IgD-negative memory B cell (primary cell): ENCODE data around the gene ORM1. TPM values are rescaled to one million over a fixed set of nuclear protein-coding genes. Genes with fewer than 3 reads are reported as not detected.
A peak's percentile ranks its signal among the peaks of the same experiment; 100 is the strongest.

Experiments
- H3K27ac Mint-ChIP-seq, 3 donors: one replicate each; pipeline ENCODE4 v1.8.0; 2020 to 2022; ENCODE audit warnings: mild to moderate bottlenecking in 3 of 3, mixed read lengths in 3 of 3, moderate library complexity in 1 of 3
- H3K27me3 Mint-ChIP-seq: one replicate; pipeline ENCODE4 v1.8.0; 2021; ENCODE audit warnings: mixed read lengths
- H3K36me3 Mint-ChIP-seq: one replicate; pipeline ENCODE4 v1.8.0; 2020; ENCODE audit warnings: mild to moderate bottlenecking, mixed read lengths
- H3K4me1 Mint-ChIP-seq, 3 donors: one replicate each; pipeline ENCODE4 v1.8.0; 2020 to 2022; ENCODE audit warnings: mixed read lengths in 3 of 3, mild to moderate bottlenecking in 1 of 3
- H3K4me3 Mint-ChIP-seq, 4 donors: one replicate each; pipeline ENCODE4 v1.8.0; 2020 to 2022; ENCODE audit warnings: mild to moderate bottlenecking in 4 of 4, mixed read lengths in 4 of 4, moderate library complexity in 3 of 4
- H3K9me3 Mint-ChIP-seq, 3 donors: one replicate each; pipeline ENCODE4 v1.8.0; 2020 to 2021; ENCODE audit warnings: mixed read lengths in 3 of 3, mild to moderate bottlenecking in 1 of 3
- polyA plus RNA-seq: library from polyadenylated mRNA; unstranded; fragments of 300-500 nt; fragmentation: Illumina TruSeq; gene quantifications from one replicate; pipeline ENCODE4 v1.2.3, GENCODE V29; 2021

ORM1 gene
- polyA plus RNA-seq, 1 donor from 2014 or later: not detected

- peaks cover 0 to 4% (median 0%) of the 10 kb centered on the region in 3 donors for H3K9me3 Mint-ChIP-seq
- peak overlapping the region; percentile 31 to 91 (median 60) for H3K4me3 Mint-ChIP-seq
- H3K36me3 Mint-ChIP-seq: peaks cover 15% of the 10 kb centered on the region
- no peaks in the 10 kb centered on the region for H3K27me3 Mint-ChIP-seq
- H3K27ac Mint-ChIP-seq: peak overlapping the region; percentile 76 to 97 (median 89)
- peaks cover 36 to 64% (median 53%) of the 10 kb centered on the region in 3 donors for H3K4me1 Mint-ChIP-seq
Measured at GRCh38 chr9:114364134-114365041, 41.5 kb downstream of the ORM1 start.

DNA sequence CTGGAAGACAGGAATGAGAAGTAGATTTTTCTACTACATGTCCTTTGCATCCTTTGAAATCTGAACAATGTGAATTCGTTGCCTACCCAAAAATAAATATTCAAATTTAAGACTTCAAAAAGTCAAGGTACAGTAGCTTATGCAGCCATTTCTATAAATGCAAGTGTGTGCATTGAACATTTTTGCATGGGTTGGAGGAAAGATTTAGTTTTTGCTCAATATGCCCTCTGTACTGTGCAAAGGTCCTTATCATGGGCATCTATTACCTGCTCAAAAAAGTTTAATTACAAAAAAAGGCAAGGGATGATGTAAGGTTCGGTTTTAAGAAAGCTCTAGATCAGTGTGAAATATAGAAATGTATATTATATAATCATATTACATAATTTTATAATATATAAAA lies 42.3 kb downstream of the ORM1 start:
- Mint-ChIP-seq H3K4me1 (peaks cover 34 to 72% (median 55%) of the 10 kb centered on the region in 3 donors), H3K27me3 (no peaks in the 10 kb centered on the region), H3K4me3 (peak overlapping the region in 3 of 4 donors; percentile 31 to 91 (median 87)), H3K36me3 (peaks cover 19% of the 10 kb centered on the region), H3K9me3 (peaks cover 0 to 4% (median 0%) of the 10 kb centered on the region in 3 donors), H3K27ac (peak overlapping the region; percentile 76 to 97 (median 89))

DNA sequence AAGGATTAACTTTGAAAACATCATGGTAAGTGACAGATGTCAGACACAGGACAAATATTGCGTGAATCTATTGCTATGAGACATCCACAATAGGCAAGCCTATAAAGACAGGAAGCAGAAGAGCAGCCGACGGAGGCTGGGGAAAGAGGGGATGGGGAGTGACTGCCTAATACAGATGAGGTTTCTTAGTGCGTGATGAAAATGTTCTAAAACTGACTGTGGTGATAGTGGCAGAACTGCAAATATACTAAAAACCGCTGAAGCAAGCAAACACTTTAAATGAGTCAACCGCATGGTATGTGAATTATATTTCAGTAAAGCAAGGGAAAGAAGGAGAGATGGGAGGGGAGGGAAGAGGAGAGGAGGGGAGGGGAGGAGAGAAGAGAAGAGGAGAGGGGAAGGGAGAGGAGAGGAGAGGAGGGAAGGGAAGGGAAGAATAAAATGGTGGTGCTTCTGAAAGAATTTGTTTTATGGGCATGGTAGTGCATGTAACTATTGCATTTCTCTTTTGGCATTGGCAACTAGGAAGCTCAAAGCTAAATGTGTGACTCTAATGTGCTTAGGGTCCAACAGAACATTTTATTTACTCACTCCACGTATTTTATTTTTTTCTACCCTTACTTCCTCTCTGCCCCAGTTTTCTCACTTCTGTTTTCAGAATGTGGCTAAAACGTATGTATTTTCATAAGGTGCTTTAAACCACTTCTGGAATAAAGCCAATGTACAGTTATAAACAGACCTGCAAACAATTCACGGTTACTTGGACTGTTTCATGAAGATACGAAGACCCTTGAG lies 43.6 kb downstream of the ORM1 start:
- peaks cover 0 to 4% (median 0%) of the 10 kb centered on the region in 3 donors for H3K9me3 Mint-ChIP-seq
- H3K27me3 Mint-ChIP-seq: no peaks in the 10 kb centered on the region
- H3K27ac Mint-ChIP-seq: peak overlapping the region; percentile 95 to 96 (median 96)
- peaks cover 32 to 77% (median 59%) of the 10 kb centered on the region in 3 donors for H3K4me1 Mint-ChIP-seq
- peak overlapping the region; percentile 53 to 87 (median 80) for H3K4me3 Mint-ChIP-seq
- H3K36me3 Mint-ChIP-seq: peaks cover 16% of the 10 kb centered on the region

- peak overlapping the region; percentile 53 to 87 (median 80) for H3K4me3 Mint-ChIP-seq
- H3K27me3 Mint-ChIP-seq: peaks cover 2% of the 10 kb centered on the region
- peak overlapping the region; percentile 95 to 96 (median 96) for H3K27ac Mint-ChIP-seq
- H3K9me3 Mint-ChIP-seq: peaks cover 0 to 4% (median 0%) of the 10 kb centered on the region in 3 donors
- H3K36me3 Mint-ChIP-seq: peaks cover 16% of the 10 kb centered on the region
- H3K4me1 Mint-ChIP-seq: peaks cover 39 to 84% (median 67%) of the 10 kb centered on the region in 3 donors
Measured at GRCh38 chr9:114367366-114367765, 44.5 kb downstream of the ORM1 start.

DNA sequence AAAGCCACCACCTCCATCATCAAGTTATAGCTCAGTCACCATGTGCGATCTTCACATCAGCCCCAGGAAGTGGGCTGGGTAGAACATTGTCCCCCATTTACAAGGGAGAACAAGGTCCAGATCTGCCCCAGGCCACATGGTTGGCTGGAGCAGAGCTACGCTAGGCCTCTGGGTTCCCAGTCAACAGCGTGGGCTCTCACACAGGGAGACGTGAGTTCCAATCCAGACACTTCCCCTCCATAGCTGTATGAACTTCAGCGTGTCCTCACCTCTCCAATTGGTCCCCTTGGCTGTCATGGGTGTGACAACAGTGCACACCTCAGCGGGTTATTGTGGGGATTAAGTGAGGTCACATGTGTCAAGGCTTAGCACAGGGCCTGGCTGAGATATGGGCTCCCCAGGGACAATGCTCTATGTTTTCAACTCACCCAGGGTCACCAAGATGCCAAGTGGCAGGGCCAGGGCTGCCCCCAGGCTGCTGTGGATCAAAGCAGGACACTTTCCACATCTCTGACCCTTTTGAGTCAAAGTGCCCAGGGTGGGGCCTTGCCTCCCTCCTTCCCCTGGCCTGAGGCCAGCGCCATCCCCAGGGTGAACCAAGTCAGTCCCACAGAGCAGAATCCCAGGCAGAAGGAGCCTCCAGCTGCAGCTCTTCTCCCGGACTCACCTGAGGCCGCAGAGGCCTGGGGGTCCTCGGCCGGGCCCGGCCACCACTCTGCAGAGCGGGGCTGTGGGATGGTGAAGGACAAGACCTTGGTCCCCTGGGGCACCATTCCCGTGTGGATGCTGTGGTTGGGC lies 45.1 kb downstream of the ORM1 start:
- Mint-ChIP-seq H3K4me3 (peak overlapping the region in 3 of 4 donors; percentile 70 to 82 (median 80)), H3K27ac (peak overlapping the region; percentile 95 to 96 (median 96)), H3K4me1 (peaks cover 42 to 86% (median 69%) of the 10 kb centered on the region in 3 donors), H3K9me3 (peaks cover 0 to 4% (median 0%) of the 10 kb centered on the region in 3 donors), H3K36me3 (peaks cover 16% of the 10 kb centered on the region), H3K27me3 (peaks cover 2% of the 10 kb centered on the region)

DNA sequence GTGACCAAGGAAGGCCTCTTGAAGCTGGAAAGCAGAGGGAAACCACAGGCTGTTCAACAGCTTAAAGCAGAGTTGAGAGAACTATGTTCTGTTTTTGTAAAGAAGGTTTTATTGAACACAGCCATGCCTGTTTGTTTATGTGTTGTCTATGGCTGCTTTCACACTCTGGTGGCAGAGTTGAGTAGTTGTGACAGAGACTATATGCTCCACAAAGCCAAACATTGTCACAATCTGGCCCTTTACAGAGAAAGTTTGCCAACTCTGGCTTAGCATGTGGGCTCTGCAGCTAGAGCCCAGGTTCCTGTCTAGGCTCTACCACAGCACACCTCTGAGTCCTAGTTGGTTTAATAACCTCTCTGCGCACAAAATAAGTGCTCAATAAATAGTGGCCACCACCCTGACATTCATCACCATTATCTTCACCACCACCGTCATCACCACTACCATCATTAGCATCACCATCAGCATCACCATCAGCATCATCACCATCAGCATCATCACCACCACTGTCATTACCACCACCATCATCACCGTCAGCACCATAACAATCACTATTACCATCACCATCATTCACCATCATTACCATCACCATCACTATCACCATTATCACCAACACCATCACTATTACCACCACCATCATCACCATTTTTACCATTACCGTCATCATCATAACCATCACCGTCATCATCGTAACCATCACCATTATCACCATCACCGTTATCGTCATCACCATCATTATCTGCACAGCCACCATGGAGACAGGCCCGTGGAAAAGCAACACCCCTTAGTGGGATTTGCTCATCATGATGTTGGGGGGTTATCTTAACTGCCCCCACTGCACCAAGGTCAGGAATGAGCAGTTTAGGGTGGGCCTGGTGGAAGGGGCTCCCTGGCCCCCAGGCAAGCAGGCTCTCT lies 46.6 kb downstream of the ORM1 start:
- Mint-ChIP-seq H3K4me3 (peak overlapping the region in 3 of 4 donors; percentile 15 to 75 (median 35)), H3K36me3 (peaks cover 9% of the 10 kb centered on the region), H3K9me3 (peaks cover 0 to 4% (median 0%) of the 10 kb centered on the region in 3 donors), H3K27ac (peak overlapping the region; percentile 33 to 96 (median 92)), H3K27me3 (peaks cover 2% of the 10 kb centered on the region), H3K4me1 (peaks cover 39 to 83% (median 66%) of the 10 kb centered on the region in 3 donors)

DNA sequence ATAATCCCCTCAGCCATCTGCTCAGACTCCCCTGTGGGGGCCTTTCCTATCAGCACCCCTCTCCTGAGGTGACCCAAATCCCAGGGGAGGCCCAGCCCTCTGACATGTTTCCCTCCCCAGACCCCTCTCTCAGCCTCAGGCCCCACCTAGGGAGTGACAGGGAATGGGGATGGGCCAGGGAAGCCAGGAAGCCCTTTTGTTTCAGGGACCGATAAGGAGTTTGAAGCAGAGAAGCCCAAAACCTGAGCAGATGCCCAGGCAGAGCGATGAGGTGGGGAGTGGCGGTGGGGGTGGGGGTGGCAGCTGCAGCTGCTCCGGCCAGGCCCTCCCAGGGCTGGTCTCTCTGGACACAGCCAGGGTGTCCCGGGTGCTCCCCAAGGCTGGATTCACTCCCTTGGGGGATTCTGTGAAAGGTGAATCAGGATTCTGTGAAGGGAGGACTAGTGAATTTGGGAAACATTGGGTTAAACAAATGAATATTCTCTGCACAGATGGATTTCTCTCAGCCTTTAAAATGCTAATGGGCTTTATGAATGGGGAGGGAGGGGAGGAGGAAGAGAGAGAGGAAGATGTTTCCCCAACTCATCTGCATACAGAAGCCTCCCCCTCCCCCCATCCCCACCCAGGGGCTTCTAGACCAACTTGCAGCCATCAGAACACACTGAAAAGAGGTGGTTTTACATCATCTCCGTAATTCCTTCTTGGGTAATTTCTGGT lies 47.5 kb downstream of the ORM1 start:
- Mint-ChIP-seq H3K4me1 (peaks cover 42 to 84% (median 68%) of the 10 kb centered on the region in 3 donors), H3K27me3 (peaks cover 2% of the 10 kb centered on the region), H3K9me3 (no peaks in the 10 kb centered on the region)

DNA sequence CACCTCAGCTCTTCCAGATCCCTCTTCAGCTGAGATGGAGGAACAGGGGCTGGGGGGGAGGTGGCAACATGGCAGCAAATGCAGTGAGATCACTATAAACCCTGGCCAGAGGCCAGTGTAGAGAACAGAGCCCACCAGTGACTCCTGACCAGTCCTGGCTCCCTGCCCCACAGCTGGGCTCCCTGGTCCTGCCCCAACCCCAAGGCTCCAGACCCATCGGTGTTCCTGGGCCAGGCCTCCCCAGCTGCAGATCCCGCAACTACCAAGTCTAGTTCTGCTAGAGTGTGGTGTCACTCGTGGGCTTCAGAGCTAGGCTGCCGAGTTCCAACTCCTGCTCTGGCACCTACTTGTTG lies 48.0 kb downstream of the ORM1 start:
- peaks cover 4% of the 10 kb centered on the region for H3K36me3 Mint-ChIP-seq
- H3K27me3 Mint-ChIP-seq: peaks cover 2% of the 10 kb centered on the region
- H3K4me3 Mint-ChIP-seq: peak overlapping the region; percentile 8 to 86 (median 72)
- H3K27ac Mint-ChIP-seq: peak overlapping the region; percentile 91 to 99 (median 97)
- H3K9me3 Mint-ChIP-seq: no peaks in the 10 kb centered on the region
- peaks cover 45 to 84% (median 68%) of the 10 kb centered on the region in 3 donors for H3K4me1 Mint-ChIP-seq

More for the DNA sequence above, 47.5 kb downstream of the ORM1 start:
- Mint-ChIP-seq H3K27ac (peak overlapping the region; percentile 92 to 99 (median 97)), H3K36me3 (peaks cover 4% of the 10 kb centered on the region), H3K4me3 (peak overlapping the region; percentile 8 to 86 (median 54))

DNA sequence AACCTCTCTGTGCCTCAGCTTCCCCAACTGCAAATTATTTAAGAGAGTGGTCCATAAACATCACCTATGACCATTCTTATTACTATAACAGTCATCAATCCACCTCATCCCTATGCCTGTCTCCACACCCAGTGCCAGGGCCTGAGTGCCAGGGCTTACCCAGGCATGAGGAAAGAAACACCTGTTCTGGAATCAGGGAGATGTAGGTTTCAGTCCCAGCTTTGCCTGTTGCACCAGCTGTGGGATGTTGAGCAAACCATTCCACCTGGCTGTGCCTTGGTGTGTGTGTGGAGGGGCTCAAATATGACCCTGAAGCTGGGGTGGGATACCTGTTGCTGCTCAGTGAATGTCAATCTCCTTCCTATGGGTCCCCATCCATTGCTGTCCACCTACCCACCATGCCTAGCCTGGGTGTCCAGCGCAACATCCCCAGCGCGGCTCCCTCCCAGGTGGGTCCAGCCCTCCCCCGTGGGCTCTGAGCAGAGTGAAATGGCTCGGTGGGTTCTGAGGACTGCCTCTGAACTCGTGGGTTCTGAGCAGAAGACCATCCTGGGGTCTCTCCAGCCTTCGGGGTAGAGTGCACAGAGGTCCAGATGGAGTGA lies 48.5 kb downstream of the ORM1 start:
- Mint-ChIP-seq H3K27me3 (peaks cover 2% of the 10 kb centered on the region), H3K27ac (peak overlapping the region; percentile 96 to 99 (median 97))

GRCh38 chr9:114371973-114372917 lies 49.3 kb downstream of the ORM1 start:
- Mint-ChIP-seq H3K4me1 (peaks cover 36 to 81% (median 56%) of the 10 kb centered on the region in 3 donors), H3K27me3 (peaks cover 2% of the 10 kb centered on the region), H3K36me3 (peaks cover 4% of the 10 kb centered on the region), H3K27ac (peak overlapping the region; percentile 96 to 99 (median 97)), H3K9me3 (no peaks in the 10 kb centered on the region), H3K4me3 (peak overlapping the region; percentile 74 to 92 (median 84))

More for the DNA sequence above, 48.5 kb downstream of the ORM1 start:
- Mint-ChIP-seq H3K36me3 (peaks cover 4% of the 10 kb centered on the region), H3K4me3 (peak overlapping the region; percentile 61 to 86 (median 78)), H3K9me3 (no peaks in the 10 kb centered on the region), H3K4me1 (peaks cover 43 to 82% (median 64%) of the 10 kb centered on the region in 3 donors)

DNA sequence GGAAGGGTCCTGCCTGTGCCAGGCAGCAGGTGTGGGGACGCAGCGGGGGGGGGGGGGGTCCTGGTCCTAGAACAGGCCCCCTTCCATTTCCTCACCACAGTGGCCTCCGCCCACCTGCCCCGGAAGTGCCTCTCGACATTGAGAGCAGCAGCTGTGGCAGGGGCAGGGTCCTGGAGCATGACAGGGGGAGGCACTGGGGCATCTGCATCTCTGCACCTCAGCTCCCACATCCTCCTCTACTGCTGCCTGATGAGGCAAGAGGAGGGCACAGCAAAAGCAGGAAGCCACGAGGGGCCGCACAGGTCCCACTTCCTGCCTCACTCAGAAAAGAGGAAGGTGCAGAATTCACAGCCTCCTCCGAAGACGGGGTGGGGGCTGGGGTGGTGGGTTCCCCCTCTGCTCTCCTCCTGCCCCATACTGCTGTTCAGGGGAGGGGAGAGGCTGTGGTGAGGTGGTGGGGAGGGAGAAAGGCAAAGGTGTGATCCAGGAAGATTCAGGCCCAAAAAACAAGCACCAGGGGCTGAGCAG lies 50.1 kb downstream of the ORM1 start:
- Mint-ChIP-seq H3K4me1 (peaks cover 42 to 81% (median 50%) of the 10 kb centered on the region in 3 donors), H3K9me3 (no peaks in the 10 kb centered on the region), H3K27ac (peak overlapping the region; percentile 96 to 99 (median 97)), H3K4me3 (peak overlapping the region; percentile 74 to 92 (median 84)), H3K36me3 (peaks cover 4% of the 10 kb centered on the region), H3K27me3 (peaks cover 2% of the 10 kb centered on the region)
